Keratinocyte (primary cell): ENCODE results near the gene SETD9. TPM values are rescaled to one million over a fixed set of nuclear protein-coding genes. Genes with fewer than 3 reads are reported as not detected.

Experiments used
- DNase-seq: peaks from one replicate; pipeline ENCODE4 v3.0.0-alpha.2; 2011; ENCODE audit warnings: low read depth, missing footprints, low spot score
- FAIRE-seq: peaks from 2 replicates; lab custom pipeline; 2011; peaks lifted over from hg19 to GRCh38; lab: Jason Lieb, UNC
- H2AFZ ChIP-seq: 2 replicates; pipeline ENCODE4 v1.6.0; 2012; ENCODE audit warnings: low read length, control low read depth, inconsistent platforms; ENCODE audit not compliant: control insufficient read depth
- H3K27ac ChIP-seq: 2 replicates; pipeline ENCODE4 v1.5.1; 2011; ENCODE audit warnings: low read length; ENCODE audit not compliant: control insufficient read depth, insufficient read depth
- H3K27me3 ChIP-seq: 3 replicates; pipeline ENCODE4 v1.6.0; 2011; ENCODE audit warnings: low read length; ENCODE audit not compliant: control insufficient read depth, insufficient read depth; ENCODE audit errors: extremely low read depth
- H3K36me3 ChIP-seq, 2 experiments: 2 replicates in 1 of 2; 3 replicates in 1 of 2; pipeline ENCODE4 v1.5.1; 2011; ENCODE audit warnings: low read length in 2 of 2, mild to moderate bottlenecking in 1 of 2; ENCODE audit not compliant: control insufficient read depth in 2 of 2, insufficient read depth in 2 of 2; ENCODE audit errors: extremely low read depth in 1 of 2
- H3K4me1 ChIP-seq: 3 replicates; pipeline ENCODE4 v1.5.1; 2011; ENCODE audit warnings: low read length; ENCODE audit not compliant: control insufficient read depth, insufficient read depth; ENCODE audit errors: extremely low read depth
- H3K4me2 ChIP-seq: 3 replicates; pipeline ENCODE4 v1.6.0; 2011; ENCODE audit warnings: low read depth, low read length; ENCODE audit not compliant: control insufficient read depth, insufficient read depth; ENCODE audit errors: extremely low read depth
- H3K4me3 ChIP-seq, 3 experiments: fragments of 200-600 bp in 1 of 3; sonication (generic) in 1 of 3; 2 replicates in 2 of 3; 3 replicates in 1 of 3; pipeline ENCODE4 v1.5.1; 2011 to 2016; ENCODE audit warnings: low read length in 3 of 3, mild to moderate bottlenecking in 3 of 3, control low read depth in 2 of 3, inconsistent platforms in 1 of 3, low read depth in 1 of 3, mixed read lengths in 1 of 3, mixed run types in 1 of 3, moderate library complexity in 1 of 3; ENCODE audit not compliant: control insufficient read depth in 2 of 3, insufficient read depth in 2 of 3; ENCODE audit errors: extremely low read depth in 1 of 3
- H3K79me2 ChIP-seq: 2 replicates; pipeline ENCODE4 v1.6.0; 2012; ENCODE audit warnings: low read length; ENCODE audit not compliant: control insufficient read depth, insufficient read depth
- H3K9ac ChIP-seq: 3 replicates; pipeline ENCODE4 v1.6.0; 2011; ENCODE audit warnings: low read length; ENCODE audit not compliant: control insufficient read depth, insufficient read depth; ENCODE audit errors: extremely low read depth
- H3K9me1 ChIP-seq: 3 replicates; pipeline ENCODE4 v1.6.0; 2011; ENCODE audit warnings: low read length; ENCODE audit not compliant: control insufficient read depth, insufficient read depth; ENCODE audit errors: extremely low read depth
- H3K9me3 ChIP-seq: 2 replicates; pipeline ENCODE4 v1.5.1; 2012; ENCODE audit warnings: low read depth, low read length; ENCODE audit not compliant: control insufficient read depth
- H4K20me1 ChIP-seq: 3 replicates; pipeline ENCODE4 v1.6.0; 2011; ENCODE audit warnings: low read length; ENCODE audit not compliant: control insufficient read depth, insufficient read depth; ENCODE audit errors: extremely low read depth
- CTCF ChIP-seq, 3 experiments: IDR thresholded peaks in 1 of 3; conservative IDR thresholded peaks in 1 of 3; optimal IDR thresholded peaks in 1 of 3; 2 replicates in 2 of 3; 3 replicates in 1 of 3; pipeline versions ENCODE3 to v1.5.1; 2011; ENCODE audit warnings: low read length in 3 of 3, mild to moderate bottlenecking in 3 of 3, moderate library complexity in 2 of 3, control low read depth in 1 of 3, inconsistent platforms in 1 of 3; ENCODE audit not compliant: insufficient read depth in 2 of 3; ENCODE audit errors: extremely low read depth in 1 of 3
- EZH2 ChIP-seq: IDR thresholded peaks from one replicate; pipeline ENCODE4 v1.6.1; 2012; ENCODE audit warnings: inconsistent platforms, mild to moderate bottlenecking, low read length, moderate library complexity
- dilution Hi-C: fragments of 300-500 bp; cut with MboI; formaldehyde crosslinking; loops from one replicate; pipeline ENCODE4 v1.7.0; 2020; ENCODE audit warnings: low sequenced_read_pairs; ENCODE audit not compliant: extremely low pct_ligation_motif_present
- polyA plus RNA-seq, 5 experiments: library from polyadenylated mRNA; depleted of rRNA in 3 of 5; stranded (reverse) in 3 of 5; stranded (forward) in 1 of 5; unstranded in 1 of 5; fragments of >200 nt; gene quantifications; 1 replicate in 1 of 5; 2 replicates in 3 of 5; 3 replicates in 1 of 5; pipeline versions ENCODE4 v1.2.1 to v1.2.3, GENCODE V29; 2011 to 2012; ENCODE audit warnings: missing spikeins in 2 of 5, low read depth in 1 of 5, low replicate concordance in 1 of 5

SETD9 gene
- polyA plus RNA-seq, 1 donor (not counting 4 experiments of a cell fraction or from before 2014, with no cell fraction given), result 4.7 TPM

DNA sequence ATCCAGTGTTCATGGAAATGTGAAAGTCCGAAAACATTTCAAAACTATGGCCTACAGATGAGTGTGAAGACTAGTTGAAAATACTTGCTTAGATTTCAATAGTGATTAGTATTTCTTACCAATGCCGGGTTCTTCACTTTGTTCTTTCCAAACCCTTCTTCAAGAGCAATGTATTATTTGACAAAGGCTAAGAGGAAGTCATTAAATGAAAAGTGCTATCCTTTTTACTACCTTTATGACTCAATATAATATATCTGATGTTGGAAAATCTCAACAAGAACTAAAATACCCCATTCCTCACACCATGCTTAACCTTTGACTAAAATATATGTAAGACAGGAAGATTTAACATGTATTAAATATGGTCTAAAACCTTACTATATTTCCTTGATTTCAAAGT, 49.2 kb downstream of the SETD9 start:
- Histone ChIP-seq H3K36me3 (no peaks in the 10 kb centered on the region), H3K4me3 (no peak overlapping the region), H3K9ac (no peak overlapping the region), H3K27me3 (peaks cover 13% of the 10 kb centered on the region), H3K4me2 (no peak overlapping the region), H3K9me1 (no peaks in the 10 kb centered on the region), H2AFZ (no peak overlapping the region), H3K79me2 (no peaks in the 10 kb centered on the region), H3K4me1 (no peaks in the 10 kb centered on the region), H3K9me3 (no peaks in the 10 kb centered on the region), H3K27ac (no peak overlapping the region), H4K20me1 (no peaks in the 10 kb centered on the region)
- FAIRE-seq, result no peak
- TF ChIP-seq EZH2 (no peak), CTCF (optimal IDR thresholded peaks at IDR 0.05 in 1 of 3, IDR thresholded peaks at IDR 0.05 in 1 of 3, conservative IDR thresholded peaks at IDR 0.05 in 1 of 3; ENCODE audit: extremely low read depth in 1 of 3, insufficient read depth in 2 of 3, low read length in 3 of 3) (no peak)
- DNase-seq, result no peak
- dilution Hi-C loops, result no loop called here

DNA sequence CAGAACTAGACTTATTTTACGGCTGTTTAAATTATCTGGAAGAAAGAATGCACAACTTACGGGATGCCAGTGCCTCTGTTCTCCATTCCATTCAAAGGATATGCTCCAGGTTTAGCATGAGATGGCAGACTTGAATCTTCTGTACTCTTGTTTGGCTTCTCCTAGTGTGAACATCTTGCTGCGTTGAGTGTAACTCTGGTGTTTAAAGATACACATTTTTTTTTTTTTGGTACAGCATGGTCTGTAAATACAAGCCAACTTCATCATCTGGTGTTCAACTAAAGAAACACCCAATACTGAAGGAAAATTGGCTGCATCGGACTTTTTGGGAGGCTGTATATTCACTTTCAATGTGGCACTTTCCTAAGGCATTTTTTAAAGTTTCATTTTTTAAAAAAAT, 49.9 kb downstream of the SETD9 start:
- Histone ChIP-seq H3K27ac (no peak overlapping the region), H3K9me3 (no peaks in the 10 kb centered on the region), H3K4me2 (no peak overlapping the region), H3K79me2 (no peaks in the 10 kb centered on the region), H3K9ac (no peak overlapping the region), H3K4me3 (no peak overlapping the region), H4K20me1 (no peaks in the 10 kb centered on the region), H3K4me1 (no peaks in the 10 kb centered on the region), H2AFZ (no peak overlapping the region), H3K27me3 (peaks cover 13% of the 10 kb centered on the region), H3K36me3 (no peaks in the 10 kb centered on the region), H3K9me1 (no peaks in the 10 kb centered on the region)
- no peak for DNase-seq
- dilution Hi-C loops, result no loop called here
- FAIRE-seq, result no peak
- TF ChIP-seq CTCF (optimal IDR thresholded peaks at IDR 0.05 in 1 of 3, IDR thresholded peaks at IDR 0.05 in 1 of 3, conservative IDR thresholded peaks at IDR 0.05 in 1 of 3; ENCODE audit: extremely low read depth in 1 of 3, insufficient read depth in 2 of 3, low read length in 3 of 3) (no peak), EZH2 (no peak)
